ENCODE results near the gene CFAP410. TPM values are rescaled to one million over a fixed set of nuclear protein-coding genes. Genes with fewer than 3 reads are reported as not detected.
"Not testable (repeated sequence)": the region's sequence is repeated elsewhere in the genome, so short reads cannot be mapped to it uniquely, and the experiment has no call there.

CFAP410 gene
- total RNA-seq, 6 donors from 2014 or later = 34.4 to 85.9 (median 48.4) TPM

DNA sequence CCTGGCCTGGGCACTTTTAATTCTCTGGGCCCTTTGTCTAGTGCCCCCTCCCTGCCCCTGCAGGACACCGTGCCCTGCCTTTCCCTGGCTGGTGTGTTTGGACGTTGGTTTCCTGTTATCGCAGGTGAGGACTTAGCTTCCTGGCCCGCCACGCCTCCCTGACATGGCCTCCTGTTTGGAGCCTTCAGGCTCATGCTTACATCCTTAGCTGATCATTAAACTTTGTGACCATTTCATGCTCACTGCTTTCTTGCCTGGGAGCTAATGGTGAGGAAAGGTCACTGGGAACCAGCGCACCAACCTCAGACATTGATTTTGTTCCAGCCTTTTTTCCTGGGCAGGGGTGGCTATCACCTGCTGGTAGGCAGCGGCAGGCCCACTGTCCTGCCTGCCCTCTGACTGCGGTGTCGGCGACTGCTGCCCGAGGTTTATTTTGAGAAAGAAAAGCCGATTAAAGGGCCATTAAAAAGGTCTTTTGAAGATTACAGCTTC lies 35.7 kb downstream of the CFAP410 start:
- Histone ChIP-seq H3K4me1 (peaks cover 50 to 70% (median 57%) of the 10 kb centered on the region in 4 donors), H3K4me3 (no peak overlapping the region), H3K27me3 (no peaks in the 10 kb centered on the region), H3K36me3 (peaks cover 0 to 16% (median 4%) of the 10 kb centered on the region in 4 donors), H3K9me3 (no peaks in the 10 kb centered on the region), H3K27ac (peak overlapping the region in 2 of 4 donors; percentile 72 to 79)
- ATAC-seq (ENCODE audit: low FRiP score in 2 of 2) (no peak), DNase-seq (peak in 1 of 2 donors; percentile 33)
- 71 to 75% methylated on average over 12 of the region's 12 CpGs for WGBS, 2 donors
- no peak for TF ChIP-seq POLR2A (IDR thresholded peaks at IDR 0.05)
- peak in 1 of 2 donors; percentile 11 for TF ChIP-seq POLR2AphosphoS5 (IDR thresholded peaks at IDR 0.05)

- H3K4me3 ChIP-seq; H3K27me3 ChIP-seq; H3K9me3 ChIP-seq; ATAC-seq (ENCODE audit: low FRiP score in 2 of 2): not testable (repeated sequence)
- peaks cover 53 to 76% (median 61%) of the 10 kb centered on the region in 4 donors for H3K4me1 ChIP-seq
- peaks cover 0 to 10% (median 4%) of the 10 kb centered on the region in 4 donors for H3K36me3 ChIP-seq
- DNase-seq = peak; percentile 24 to 39
- 69 to 80% methylated on average over 18 to 23 of the region's 23 CpGs for WGBS, 2 donors
- H3K27ac ChIP-seq = peak overlapping the region in 2 of 4 donors; percentile 95 to 98
Observed at GRCh38 chr21:44302573-44303401, 36.4 kb downstream of the CFAP410 start.

DNA sequence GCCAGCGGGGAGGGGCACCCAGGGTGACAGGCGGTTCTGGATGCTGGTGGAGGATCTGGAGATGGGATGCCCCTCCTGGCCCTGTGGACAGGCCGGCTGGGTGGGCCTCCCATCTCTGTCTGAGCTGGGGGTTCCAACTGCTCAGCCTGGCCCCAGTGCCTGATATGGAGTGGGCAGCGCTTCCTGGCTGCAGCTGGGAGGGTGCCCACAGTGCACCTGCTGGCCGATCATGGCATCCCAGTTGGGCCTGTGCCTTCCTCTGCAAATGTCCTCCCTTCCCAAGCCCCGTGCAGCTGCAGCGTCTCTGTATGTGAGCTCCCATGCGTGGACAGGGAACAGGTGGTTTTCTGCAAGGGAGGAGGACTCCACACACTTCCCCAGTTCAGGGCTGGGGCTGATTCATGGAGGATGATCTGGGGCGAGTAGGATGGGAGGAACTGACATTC lies 37.2 kb downstream of the CFAP410 start:
- ATAC-seq (ENCODE audit: low FRiP score in 2 of 2) = no peak
- Histone ChIP-seq H3K27ac (peak overlapping the region in 2 of 4 donors; percentile 95 to 98), H3K4me3 (no peak overlapping the region)

GRCh38 chr21:44301141-44301540 lies 38.0 kb downstream of the CFAP410 start:
- DNase-seq = peak in 1 of 2 donors; percentile 59
- WGBS, 2 donors = 71 to 75% methylated on average over 6 to 13 of the region's 13 CpGs

More for the DNA sequence above, 37.2 kb downstream of the CFAP410 start:
- Histone ChIP-seq H3K27me3 (no peaks in the 10 kb centered on the region), H3K36me3 (peaks cover 0 to 3% (median 1%) of the 10 kb centered on the region in 4 donors), H3K9me3 (no peaks in the 10 kb centered on the region), H3K4me1 (peaks cover 58 to 80% (median 67%) of the 10 kb centered on the region in 4 donors)
- peak in 1 of 2 donors; percentile 58 for DNase-seq
- TF ChIP-seq POLR2AphosphoS5 (IDR thresholded peaks at IDR 0.05) = no peak
- no peak for TF ChIP-seq POLR2A (IDR thresholded peaks at IDR 0.05)
- TF ChIP-seq EP300 (IDR thresholded peaks at IDR 0.05) = no peak
- no peak for TF ChIP-seq CTCF (IDR thresholded peaks at IDR 0.05)
- WGBS, 2 donors = 72 to 100% methylated on average over 1 to 8 of the region's 9 CpGs

GRCh38 chr21:44300262-44300959 lies 38.8 kb downstream of the CFAP410 start:
- ATAC-seq (ENCODE audit: low FRiP score in 2 of 2) (peak; percentile 72 to 80), DNase-seq (peak; percentile 79 to 95)
- H3K4me3 ChIP-seq = peak overlapping the region; percentile 81 to 100 (median 94)
- 0% methylated on average over 1 to 9 of the region's 67 CpGs for whole genome bisulfite sequencing, 2 donors
- peaks cover 51 to 69% (median 56%) of the 10 kb centered on the region in 4 donors for H3K4me1 ChIP-seq
- H3K9me3 ChIP-seq = no peaks in the 10 kb centered on the region
- no peaks in the 10 kb centered on the region for H3K27me3 ChIP-seq
- H3K27ac ChIP-seq = peak overlapping the region; percentile 86 to 98 (median 96)
- TF ChIP-seq POLR2A (IDR thresholded peaks at IDR 0.05) (peak in 2 of 4 donors; percentile 78 to 85), EP300 (IDR thresholded peaks at IDR 0.05) (no peak), POLR2AphosphoS5 (IDR thresholded peaks at IDR 0.05) (peak; percentile 51 to 70)
- H3K36me3 ChIP-seq = no peaks in the 10 kb centered on the region

More at GRCh38 chr21:44301141-44301540, 38.0 kb downstream of the CFAP410 start:
- no peaks in the 10 kb centered on the region for H3K9me3 ChIP-seq
- no peaks in the 10 kb centered on the region for H3K36me3 ChIP-seq
- H3K27me3 ChIP-seq = no peaks in the 10 kb centered on the region
- H3K4me3 ChIP-seq = peak overlapping the region; percentile 81 to 100 (median 94)
- TF ChIP-seq EP300 (IDR thresholded peaks at IDR 0.05) (no peak), CTCF (IDR thresholded peaks at IDR 0.05) (no peak), POLR2A (IDR thresholded peaks at IDR 0.05) (no peak), POLR2AphosphoS5 (IDR thresholded peaks at IDR 0.05) (no peak)
- peaks cover 58 to 77% (median 63%) of the 10 kb centered on the region in 4 donors for H3K4me1 ChIP-seq
- no peak for ATAC-seq (ENCODE audit: low FRiP score in 2 of 2)
- H3K27ac ChIP-seq = peak overlapping the region; percentile 86 to 98 (median 96)

Measured in upper lobe of left lung (tissue), 6 donors.